ENCODE results near the gene HHAT. TPM values are rescaled to one million over a fixed set of nuclear protein-coding genes. Genes with fewer than 3 reads are reported as not detected.

The HHAT gene
- total and polyA plus RNA-seq, 3 donors from 2014 or later = 8.5 to 24.3 (median 23.8) TPM

- Histone ChIP-seq H3K36me3 (ENCODE audit: low read depth, missing control alignments) (no peaks in the 10 kb centered on the region), H3K4me3 (no peak overlapping the region), H3K27ac (no peak overlapping the region), H3K4me1 (peaks cover 6% of the 10 kb centered on the region), H3K9me3 (no peaks in the 10 kb centered on the region), H3K27me3 (no peaks in the 10 kb centered on the region)
- intact Hi-C loops (cut with DNase I; ENCODE audit: low total_unique reads) = no loop called here
- no peak for TF ChIP-seq POLR2A (IDR thresholded peaks at IDR 0.05)
- TF ChIP-seq CTCF (IDR thresholded peaks at IDR 0.05) = no peak
- 83 to 86% methylated on average over 7 of the region's 7 CpGs for WGBS, 2 donors
- DNase-seq = no peak
These were observed 228.8 kb downstream of the HHAT start for GRCh38 chr1:210557426-210558077.

DNA sequence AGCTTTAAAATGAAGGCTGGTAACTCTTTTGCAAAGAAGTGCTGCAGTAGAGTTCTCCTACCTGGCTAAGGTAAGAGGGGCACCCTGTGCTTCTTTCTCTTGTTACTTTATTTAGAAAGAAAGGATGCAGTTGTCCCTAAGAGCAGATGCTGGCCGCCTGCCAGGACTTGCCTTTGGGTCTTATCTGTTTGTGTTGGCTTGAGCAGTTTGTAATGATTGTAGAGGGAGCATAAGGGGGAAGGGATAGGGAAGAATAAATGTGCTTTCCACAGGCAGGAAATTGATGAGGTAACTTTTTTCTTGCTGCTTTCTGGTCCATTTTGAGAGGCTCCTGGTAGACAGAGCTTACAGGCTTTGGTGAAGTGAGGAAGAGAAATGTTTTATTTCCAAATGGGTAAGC lies 229.6 kb downstream of the HHAT start:
- 27 to 37% methylated on average over 1 of the region's 1 CpG for WGBS, 2 donors
- Histone ChIP-seq H3K36me3 (ENCODE audit: low read depth, missing control alignments) (no peaks in the 10 kb centered on the region), H3K27me3 (no peaks in the 10 kb centered on the region), H3K4me3 (no peak overlapping the region), H3K4me1 (peaks cover 6% of the 10 kb centered on the region), H3K27ac (no peak overlapping the region), H3K9me3 (no peaks in the 10 kb centered on the region)
- peak; percentile 74 for DNase-seq
- intact Hi-C loops (cut with DNase I; ENCODE audit: low total_unique reads) = no loop called here
- no peak for TF ChIP-seq CTCF (IDR thresholded peaks at IDR 0.05)
- no peak for TF ChIP-seq POLR2A (IDR thresholded peaks at IDR 0.05)

DNA sequence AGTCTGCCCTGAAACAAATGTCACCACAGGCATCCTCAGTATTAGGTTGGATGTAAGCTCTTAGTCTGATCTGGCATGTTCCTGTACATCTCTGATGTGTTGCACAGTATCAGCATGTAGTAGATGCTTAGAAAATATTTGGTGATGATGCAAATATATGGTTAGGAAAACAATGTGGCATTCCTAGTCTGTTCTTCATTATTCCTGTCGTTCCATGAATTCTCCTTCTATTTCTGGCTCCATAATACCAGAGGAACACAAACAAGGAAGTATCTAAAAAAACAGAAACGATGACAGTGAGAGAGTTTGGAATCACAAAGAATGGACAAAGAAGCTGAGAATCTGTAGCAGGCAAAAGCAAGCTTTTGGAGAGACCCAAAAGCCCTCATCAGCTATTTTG lies 236.6 kb downstream of the HHAT start:
- Histone ChIP-seq H3K36me3 (ENCODE audit: low read depth, missing control alignments) (no peaks in the 10 kb centered on the region), H3K4me1 (no peaks in the 10 kb centered on the region), H3K27me3 (no peaks in the 10 kb centered on the region), H3K9me3 (no peaks in the 10 kb centered on the region), H3K27ac (no peak overlapping the region), H3K4me3 (no peak overlapping the region)
- intact Hi-C loops (cut with DNase I; ENCODE audit: low total_unique reads) = no loop called here
- DNase-seq = no peak
- WGBS, 2 donors = 58 to 68% methylated on average over 2 of the region's 2 CpGs
- TF ChIP-seq CTCF (IDR thresholded peaks at IDR 0.05) (no peak), POLR2A (IDR thresholded peaks at IDR 0.05) (no peak)

GRCh38 chr1:210568631-210569030 lies 239.9 kb downstream of the HHAT start:
- Histone ChIP-seq H3K9me3 (no peaks in the 10 kb centered on the region), H3K27ac (no peak overlapping the region), H3K36me3 (ENCODE audit: low read depth, missing control alignments) (no peaks in the 10 kb centered on the region), H3K4me3 (no peak overlapping the region), H3K4me1 (no peaks in the 10 kb centered on the region), H3K27me3 (no peaks in the 10 kb centered on the region)
- intact Hi-C loops (cut with DNase I; ENCODE audit: low total_unique reads) = no loop called here
- no peak for DNase-seq
- TF ChIP-seq CTCF (IDR thresholded peaks at IDR 0.05) (no peak), POLR2A (IDR thresholded peaks at IDR 0.05) (no peak)

- 80 to 89% methylated on average over 2 of the region's 2 CpGs for WGBS, 2 donors
- Histone ChIP-seq H3K27me3 (no peaks in the 10 kb centered on the region), H3K4me1 (no peaks in the 10 kb centered on the region), H3K4me3 (no peak overlapping the region), H3K9me3 (no peaks in the 10 kb centered on the region), H3K27ac (no peak overlapping the region), H3K36me3 (ENCODE audit: low read depth, missing control alignments) (no peaks in the 10 kb centered on the region)
- no peak for DNase-seq
- intact Hi-C loops (cut with DNase I; ENCODE audit: low total_unique reads) = no loop called here
- no peak for TF ChIP-seq POLR2A (IDR thresholded peaks at IDR 0.05)
- TF ChIP-seq CTCF (IDR thresholded peaks at IDR 0.05) = no peak
These were observed 241.4 kb downstream of the HHAT start for GRCh38 chr1:210570116-210570515.

Data from testis (tissue), 3 donors.